ENCODE data around the gene PLXNA1.

The PLXNA1 gene

DNA sequence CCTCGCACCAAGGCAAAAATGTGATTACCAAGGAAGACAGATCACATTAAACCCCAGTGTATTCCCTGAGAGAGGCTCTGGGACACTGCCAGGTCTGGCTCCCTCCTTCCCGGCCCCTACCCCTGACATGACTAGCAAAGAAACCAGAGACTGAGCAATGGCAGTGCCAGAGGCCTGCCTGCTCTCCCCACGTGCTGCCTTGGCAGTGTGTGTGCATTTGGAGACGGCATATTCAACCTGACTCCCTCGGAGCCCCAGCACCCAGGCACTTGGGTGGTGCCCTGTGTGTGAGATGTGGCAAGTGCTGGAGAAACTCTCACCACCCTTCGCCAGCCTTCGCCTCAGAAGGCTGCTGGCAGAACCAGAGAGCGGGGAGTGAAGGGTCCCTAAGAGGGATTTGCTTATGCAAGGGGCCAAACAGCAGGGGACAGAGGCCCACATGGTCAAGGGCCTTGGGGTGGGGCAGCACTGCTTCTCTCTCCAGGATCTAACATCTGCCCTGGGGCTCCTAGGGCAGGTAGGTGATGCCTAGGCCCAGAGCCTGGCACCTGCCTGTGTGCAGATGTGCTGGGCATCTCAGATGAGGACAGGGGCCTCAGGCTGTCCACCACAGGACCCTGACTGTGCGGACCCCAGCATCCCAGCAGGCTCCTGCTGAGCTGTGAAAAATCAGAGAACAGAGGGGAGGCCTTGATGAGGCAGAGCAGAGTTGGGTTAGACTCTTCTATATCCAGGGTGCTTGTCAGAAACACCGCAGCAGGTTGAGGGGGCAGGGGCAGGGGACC lies 23.6 kb upstream of the PLXNA1 start:
- Histone ChIP-seq H3K27ac (ENCODE audit: low read depth in 2 of 2, low read length in 2 of 2) (no peak overlapping the region), H3K4me1 (ENCODE audit: control insufficient read depth in 2 of 2, insufficient read depth in 2 of 2, low read length in 2 of 2) (peaks cover 0 to 11% of the 10 kb centered on the region in 2 donors), H3K9ac (ENCODE audit: low read depth in 1 of 2, low read length in 2 of 2) (no peak overlapping the region), H3K4me3 (ENCODE audit: low read length in 2 of 2) (no peak overlapping the region), H3K9me3 (ENCODE audit: control insufficient read depth in 2 of 2, low read length in 2 of 2) (no peaks in the 10 kb centered on the region), H3K27me3 (ENCODE audit: control insufficient read depth in 2 of 2, insufficient read depth in 2 of 2, low read length in 2 of 2) (no peaks in the 10 kb centered on the region), H3K36me3 (ENCODE audit: control insufficient read depth in 2 of 2, insufficient read depth in 2 of 2, low read length in 2 of 2) (no peaks in the 10 kb centered on the region)

DNA sequence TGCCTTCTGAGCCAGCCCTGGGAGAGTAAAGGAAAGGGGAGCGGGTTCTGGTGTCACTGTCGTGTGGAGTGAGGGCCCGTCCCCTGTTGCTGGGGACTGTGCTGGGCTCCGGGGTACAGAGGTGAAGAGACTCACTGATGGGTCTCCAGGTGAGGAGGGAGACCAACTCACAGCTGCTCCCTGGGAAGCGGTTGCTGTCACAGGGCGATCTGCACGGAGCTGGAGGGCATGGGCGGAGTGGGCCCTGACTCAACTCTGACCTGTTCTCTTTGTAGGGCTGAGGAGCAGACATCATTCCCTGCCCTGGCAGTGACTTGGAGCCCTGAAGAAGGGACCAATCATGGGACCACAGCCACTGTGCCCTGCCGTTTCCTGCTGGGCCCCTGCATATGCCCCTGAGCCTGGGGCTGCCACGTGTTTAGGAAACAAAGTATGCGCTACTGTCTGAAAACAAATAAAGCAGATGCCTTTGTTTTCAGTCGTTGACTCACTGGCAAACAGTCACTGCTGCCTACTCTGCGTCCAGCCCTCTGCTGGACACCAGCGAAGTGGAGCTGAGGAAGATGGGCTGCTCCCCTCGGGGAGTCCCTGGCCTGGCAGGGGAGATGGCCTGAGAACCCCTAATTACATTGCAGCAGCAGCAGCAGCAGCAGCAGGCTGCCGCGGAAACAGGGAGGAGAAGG lies 22.9 kb upstream of the PLXNA1 start:
- no peak overlapping the region for H3K9ac ChIP-seq (ENCODE audit: low read depth in 1 of 2, low read length in 2 of 2)
- H3K27ac ChIP-seq (ENCODE audit: low read depth in 2 of 2, low read length in 2 of 2) = no peak overlapping the region

DNA sequence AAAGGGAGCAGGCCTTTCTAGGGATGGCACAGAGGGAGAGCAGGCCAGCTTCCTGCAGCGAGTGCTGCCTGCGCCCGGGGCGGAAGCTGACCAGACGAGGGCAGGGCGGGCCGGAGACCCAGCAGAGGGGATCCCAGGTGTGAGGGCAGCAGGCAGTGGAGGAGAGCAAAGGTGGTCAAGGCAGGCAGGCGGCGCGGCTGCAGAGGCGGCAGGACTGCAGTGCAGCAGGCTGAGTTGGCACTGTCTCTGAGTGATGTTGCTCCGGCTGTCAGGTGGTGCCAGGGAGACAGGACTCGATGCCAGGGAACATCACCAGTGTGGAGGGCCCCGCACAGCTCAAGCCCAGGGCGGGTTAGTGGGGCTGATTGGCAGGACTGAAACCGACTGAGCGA lies 22.3 kb upstream of the PLXNA1 start:
- H3K4me3 ChIP-seq (ENCODE audit: low read length in 2 of 2) = no peak overlapping the region
- peaks cover 0 to 11% of the 10 kb centered on the region in 2 donors for H3K4me1 ChIP-seq (ENCODE audit: control insufficient read depth in 2 of 2, insufficient read depth in 2 of 2, low read length in 2 of 2)
- H3K9ac ChIP-seq (ENCODE audit: low read depth in 1 of 2, low read length in 2 of 2) = no peak overlapping the region
- H3K9me3 ChIP-seq (ENCODE audit: control insufficient read depth in 2 of 2, low read length in 2 of 2) = no peaks in the 10 kb centered on the region
- no peaks in the 10 kb centered on the region for H3K27me3 ChIP-seq (ENCODE audit: control insufficient read depth in 2 of 2, insufficient read depth in 2 of 2, low read length in 2 of 2)
- no peaks in the 10 kb centered on the region for H3K36me3 ChIP-seq (ENCODE audit: control insufficient read depth in 2 of 2, insufficient read depth in 2 of 2, low read length in 2 of 2)
- no peak overlapping the region for H3K27ac ChIP-seq (ENCODE audit: low read depth in 2 of 2, low read length in 2 of 2)

More for the DNA sequence above, 22.9 kb upstream of the PLXNA1 start:
- no peaks in the 10 kb centered on the region for H3K27me3 ChIP-seq (ENCODE audit: control insufficient read depth in 2 of 2, insufficient read depth in 2 of 2, low read length in 2 of 2)
- H3K9me3 ChIP-seq (ENCODE audit: control insufficient read depth in 2 of 2, low read length in 2 of 2) = no peaks in the 10 kb centered on the region
- no peaks in the 10 kb centered on the region for H3K36me3 ChIP-seq (ENCODE audit: control insufficient read depth in 2 of 2, insufficient read depth in 2 of 2, low read length in 2 of 2)
- H3K4me1 ChIP-seq (ENCODE audit: control insufficient read depth in 2 of 2, insufficient read depth in 2 of 2, low read length in 2 of 2) = peaks cover 0 to 11% of the 10 kb centered on the region in 2 donors
- H3K4me3 ChIP-seq (ENCODE audit: low read length in 2 of 2) = no peak overlapping the region

DNA sequence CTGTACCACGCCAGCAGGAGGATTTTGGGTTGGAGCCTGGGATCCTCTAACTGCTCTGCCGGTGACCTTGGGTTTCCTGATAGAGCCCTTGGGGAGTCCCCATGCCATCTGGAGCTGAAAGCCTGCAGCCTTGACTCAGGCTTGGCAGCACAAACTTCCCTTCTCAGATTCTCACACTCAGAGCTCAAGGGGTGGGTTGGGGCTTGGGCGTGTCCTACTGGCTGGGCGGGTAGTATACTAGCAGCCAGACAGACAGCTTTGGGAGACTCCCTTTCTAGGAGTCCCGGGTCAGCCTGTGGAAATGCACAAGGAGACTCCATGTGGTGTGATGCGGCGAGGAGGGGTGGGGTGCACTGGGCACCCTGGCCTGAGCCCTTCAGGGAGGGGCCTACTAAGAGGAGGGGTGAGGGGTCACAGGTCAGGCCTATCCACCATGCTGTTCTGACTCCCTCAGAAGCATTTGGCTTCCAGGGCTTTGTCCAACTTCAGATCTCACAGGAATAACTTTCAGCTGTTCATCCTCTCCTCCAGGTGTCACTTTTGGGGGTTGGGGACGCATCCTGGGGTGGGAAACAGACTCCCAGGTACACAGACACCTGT lies 21.6 kb upstream of the PLXNA1 start:
- Histone ChIP-seq H3K27me3 (ENCODE audit: control insufficient read depth in 2 of 2, insufficient read depth in 2 of 2, low read length in 2 of 2) (no peaks in the 10 kb centered on the region), H3K4me1 (ENCODE audit: control insufficient read depth in 2 of 2, insufficient read depth in 2 of 2, low read length in 2 of 2) (peaks cover 0 to 11% of the 10 kb centered on the region in 2 donors), H3K36me3 (ENCODE audit: control insufficient read depth in 2 of 2, insufficient read depth in 2 of 2, low read length in 2 of 2) (no peaks in the 10 kb centered on the region), H3K9me3 (ENCODE audit: control insufficient read depth in 2 of 2, low read length in 2 of 2) (no peaks in the 10 kb centered on the region), H3K4me3 (ENCODE audit: low read length in 2 of 2) (no peak overlapping the region), H3K9ac (ENCODE audit: low read depth in 1 of 2, low read length in 2 of 2) (no peak overlapping the region), H3K27ac (ENCODE audit: low read depth in 2 of 2, low read length in 2 of 2) (no peak overlapping the region)

DNA sequence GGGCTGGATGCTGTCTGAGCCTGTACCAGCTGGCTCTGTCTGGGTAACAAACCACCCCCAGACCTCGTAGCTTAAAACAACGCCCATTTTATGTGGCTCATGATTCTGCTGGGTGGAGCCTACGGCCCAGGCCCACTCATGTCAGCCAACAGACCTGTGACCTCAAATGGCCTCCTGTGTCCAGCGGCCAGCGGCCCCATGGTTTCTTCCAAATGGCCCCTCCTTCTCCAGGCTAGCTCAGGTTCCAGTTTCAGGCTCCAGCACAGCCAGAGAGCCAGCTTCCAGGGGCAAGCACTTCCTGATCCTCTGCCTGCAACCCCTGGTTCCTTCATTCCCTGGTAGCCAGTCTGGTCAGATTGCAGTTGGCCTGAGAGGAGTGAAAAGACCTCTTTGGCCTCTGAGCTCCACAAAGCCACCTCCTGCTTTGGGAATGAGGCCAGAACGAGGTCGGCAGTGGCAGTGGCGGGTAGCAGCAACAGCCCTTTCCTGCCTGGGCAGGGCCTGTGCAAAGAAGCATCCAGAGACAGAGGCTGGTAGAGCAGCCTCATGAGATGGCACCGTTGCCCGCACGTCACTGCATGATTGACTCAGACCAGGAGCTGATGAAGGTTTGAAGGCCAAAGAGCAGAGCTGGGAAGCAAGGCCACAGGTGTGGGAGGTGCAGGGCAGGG lies 21.0 kb upstream of the PLXNA1 start:
- H3K36me3 ChIP-seq (ENCODE audit: control insufficient read depth in 2 of 2, insufficient read depth in 2 of 2, low read length in 2 of 2) = no peaks in the 10 kb centered on the region

DNA sequence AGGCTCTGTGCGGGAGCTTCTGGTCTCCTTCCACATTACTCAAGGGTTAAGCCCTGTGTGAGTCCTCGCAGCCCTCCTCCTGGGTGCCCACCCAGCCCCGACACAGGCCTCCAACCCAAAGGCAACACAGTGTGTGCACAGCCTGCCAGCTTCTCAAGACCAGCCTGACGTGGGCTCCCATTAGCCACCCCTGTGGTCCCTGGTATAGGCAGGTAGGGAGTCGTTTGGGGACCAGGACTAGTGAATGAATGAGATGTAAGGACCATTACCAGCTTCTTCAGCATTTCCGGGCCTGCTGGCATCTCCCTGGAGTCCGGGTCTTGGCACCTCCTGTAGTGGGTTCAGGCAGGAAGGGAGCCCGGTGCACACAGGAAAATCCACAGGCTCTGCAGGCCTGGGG lies 20.2 kb upstream of the PLXNA1 start:
- H3K27ac ChIP-seq (ENCODE audit: low read depth in 2 of 2, low read length in 2 of 2) = no peak overlapping the region
- no peak overlapping the region for H3K4me3 ChIP-seq (ENCODE audit: low read length in 2 of 2)
- H3K9ac ChIP-seq (ENCODE audit: low read depth in 1 of 2, low read length in 2 of 2) = no peak overlapping the region
- no peaks in the 10 kb centered on the region for H3K36me3 ChIP-seq (ENCODE audit: control insufficient read depth in 2 of 2, insufficient read depth in 2 of 2, low read length in 2 of 2)
- H3K4me1 ChIP-seq (ENCODE audit: control insufficient read depth in 2 of 2, insufficient read depth in 2 of 2, low read length in 2 of 2) = peaks cover 0 to 11% of the 10 kb centered on the region in 2 donors
- H3K9me3 ChIP-seq (ENCODE audit: control insufficient read depth in 2 of 2, low read length in 2 of 2) = no peaks in the 10 kb centered on the region
- no peaks in the 10 kb centered on the region for H3K27me3 ChIP-seq (ENCODE audit: control insufficient read depth in 2 of 2, insufficient read depth in 2 of 2, low read length in 2 of 2)

More for the DNA sequence above, 21.0 kb upstream of the PLXNA1 start:
- Histone ChIP-seq H3K27me3 (ENCODE audit: control insufficient read depth in 2 of 2, insufficient read depth in 2 of 2, low read length in 2 of 2) (no peaks in the 10 kb centered on the region), H3K27ac (ENCODE audit: low read depth in 2 of 2, low read length in 2 of 2) (no peak overlapping the region), H3K9ac (ENCODE audit: low read depth in 1 of 2, low read length in 2 of 2) (no peak overlapping the region), H3K4me3 (ENCODE audit: low read length in 2 of 2) (no peak overlapping the region), H3K9me3 (ENCODE audit: control insufficient read depth in 2 of 2, low read length in 2 of 2) (no peaks in the 10 kb centered on the region), H3K4me1 (ENCODE audit: control insufficient read depth in 2 of 2, insufficient read depth in 2 of 2, low read length in 2 of 2) (peaks cover 0 to 11% of the 10 kb centered on the region in 2 donors)

DNA sequence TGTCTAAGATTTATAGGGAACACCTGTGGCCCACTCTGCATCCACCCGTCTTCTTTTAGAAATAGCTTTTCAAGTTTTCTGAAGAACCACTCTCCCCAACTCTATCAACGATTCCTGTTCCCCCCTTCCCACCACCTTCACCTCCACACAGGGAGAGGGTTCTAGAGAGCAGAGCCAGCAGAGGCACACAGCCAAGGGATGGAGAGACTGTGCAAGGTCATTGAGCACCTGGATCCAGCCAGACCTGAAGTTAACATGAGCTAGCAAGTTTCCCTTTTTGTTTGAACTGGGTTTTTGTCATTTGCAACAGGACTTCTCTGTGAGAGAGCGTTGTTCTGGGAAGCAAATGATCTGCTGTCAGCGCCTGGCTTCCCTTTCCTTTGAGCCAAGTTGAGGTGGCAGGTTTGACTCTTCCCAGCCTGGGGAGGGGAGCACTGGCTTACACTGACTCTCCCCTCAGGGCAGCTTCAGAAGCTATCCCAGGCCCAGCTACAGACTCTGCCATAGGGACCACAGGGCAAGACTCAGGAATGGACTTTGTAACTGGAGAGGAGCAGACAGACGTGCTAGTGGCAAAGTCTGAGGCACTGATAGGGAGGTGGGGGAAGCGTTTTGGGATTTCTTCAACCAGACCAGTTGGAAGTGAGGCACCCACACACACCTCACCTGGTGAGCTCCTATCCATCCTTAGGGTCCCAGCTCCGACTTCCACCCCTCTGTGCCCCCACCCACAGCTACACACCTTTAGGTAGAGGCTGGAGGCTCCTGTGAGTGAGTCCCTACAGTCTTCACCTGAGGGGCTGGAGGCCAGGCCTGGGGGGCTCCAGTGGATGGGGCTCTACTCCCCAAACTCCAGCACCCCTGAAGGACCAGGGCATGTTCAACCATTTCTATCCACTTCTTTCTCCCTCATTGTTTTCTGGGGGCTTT lies 19.4 kb upstream of the PLXNA1 start:
- Histone ChIP-seq H3K4me3 (ENCODE audit: low read length in 2 of 2) (no peak overlapping the region), H3K9me3 (ENCODE audit: control insufficient read depth in 2 of 2, low read length in 2 of 2) (no peaks in the 10 kb centered on the region), H3K27me3 (ENCODE audit: control insufficient read depth in 2 of 2, insufficient read depth in 2 of 2, low read length in 2 of 2) (no peaks in the 10 kb centered on the region), H3K9ac (ENCODE audit: low read depth in 1 of 2, low read length in 2 of 2) (no peak overlapping the region), H3K27ac (ENCODE audit: low read depth in 2 of 2, low read length in 2 of 2) (no peak overlapping the region), H3K36me3 (ENCODE audit: control insufficient read depth in 2 of 2, insufficient read depth in 2 of 2, low read length in 2 of 2) (no peaks in the 10 kb centered on the region), H3K4me1 (ENCODE audit: control insufficient read depth in 2 of 2, insufficient read depth in 2 of 2, low read length in 2 of 2) (peaks cover 0 to 11% of the 10 kb centered on the region in 2 donors)

DNA sequence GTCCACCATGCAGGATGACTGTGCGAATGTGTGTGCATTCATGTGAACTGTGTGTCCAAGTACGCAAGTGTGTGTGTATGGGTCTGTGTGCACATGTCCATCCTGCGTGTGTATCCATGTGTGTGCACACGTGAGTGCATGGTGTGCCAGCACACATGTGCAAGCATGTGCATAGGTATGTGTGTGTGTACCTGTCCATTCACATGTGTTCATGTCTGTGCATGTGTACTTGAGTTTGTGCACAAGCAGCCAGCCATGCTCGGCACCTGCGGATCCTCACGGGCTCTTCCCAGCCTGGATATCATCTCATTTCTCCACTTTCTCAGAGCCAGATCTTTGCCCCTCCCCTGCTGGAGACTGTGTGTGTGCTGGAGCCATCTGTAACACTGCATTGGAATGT lies 18.7 kb upstream of the PLXNA1 start:
- Histone ChIP-seq H3K4me3 (ENCODE audit: low read length in 2 of 2) (no peak overlapping the region), H3K9ac (ENCODE audit: low read depth in 1 of 2, low read length in 2 of 2) (no peak overlapping the region), H3K27ac (ENCODE audit: low read depth in 2 of 2, low read length in 2 of 2) (no peak overlapping the region), H3K36me3 (ENCODE audit: control insufficient read depth in 2 of 2, insufficient read depth in 2 of 2, low read length in 2 of 2) (no peaks in the 10 kb centered on the region), H3K4me1 (ENCODE audit: control insufficient read depth in 2 of 2, insufficient read depth in 2 of 2, low read length in 2 of 2) (peaks cover 0 to 11% of the 10 kb centered on the region in 2 donors), H3K9me3 (ENCODE audit: control insufficient read depth in 2 of 2, low read length in 2 of 2) (no peaks in the 10 kb centered on the region), H3K27me3 (ENCODE audit: control insufficient read depth in 2 of 2, insufficient read depth in 2 of 2, low read length in 2 of 2) (no peaks in the 10 kb centered on the region)

DNA sequence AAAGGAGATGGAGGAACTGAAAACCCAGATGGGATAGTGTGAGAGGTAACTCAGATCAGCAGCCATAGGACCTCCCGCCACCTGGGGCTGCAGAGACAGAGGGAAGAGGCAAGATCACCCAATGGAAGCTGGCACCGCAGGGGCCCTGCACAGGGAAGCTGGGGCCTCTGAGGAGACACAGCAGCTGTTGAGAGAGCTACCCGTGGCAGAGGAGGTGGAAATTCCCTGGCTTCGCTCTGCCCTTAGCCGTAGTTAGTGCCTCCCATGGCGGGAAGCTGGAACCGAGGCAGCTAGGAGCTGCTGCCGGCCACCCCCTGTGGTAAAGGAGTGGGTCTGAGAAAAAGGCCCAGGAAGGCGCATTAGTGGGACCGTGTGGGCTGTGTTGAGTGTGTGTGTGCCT lies 18.0 kb upstream of the PLXNA1 start:
- H3K4me1 ChIP-seq (ENCODE audit: control insufficient read depth in 2 of 2, insufficient read depth in 2 of 2, low read length in 2 of 2) = peaks cover 0 to 11% of the 10 kb centered on the region in 2 donors
- no peaks in the 10 kb centered on the region for H3K36me3 ChIP-seq (ENCODE audit: control insufficient read depth in 2 of 2, insufficient read depth in 2 of 2, low read length in 2 of 2)
- no peak overlapping the region for H3K4me3 ChIP-seq (ENCODE audit: low read length in 2 of 2)
- no peak overlapping the region for H3K27ac ChIP-seq (ENCODE audit: low read depth in 2 of 2, low read length in 2 of 2)
- H3K9ac ChIP-seq (ENCODE audit: low read depth in 1 of 2, low read length in 2 of 2) = no peak overlapping the region
- H3K9me3 ChIP-seq (ENCODE audit: control insufficient read depth in 2 of 2, low read length in 2 of 2) = no peaks in the 10 kb centered on the region
- H3K27me3 ChIP-seq (ENCODE audit: control insufficient read depth in 2 of 2, insufficient read depth in 2 of 2, low read length in 2 of 2) = no peaks in the 10 kb centered on the region
